Loucy (cell line): ENCODE results near the gene PARD6G.

Experiments
- CTCF ChIP-seq: fragments of 200-600 bp; sonication (generic); conservative IDR thresholded peaks from 2 replicates; pipeline ENCODE4 v1.5.1; 2014; ENCODE audit warnings: mild to moderate bottlenecking, antibody characterized with exemption, low read length
- EZH2phosphoT487 ChIP-seq: fragments of 200-600 bp; IDR thresholded peaks from 2 replicates; pipeline ENCODE4 v1.6.1; 2018; ENCODE audit warnings: antibody characterized with exemption, mild to moderate bottlenecking, moderate library complexity, borderline replicate concordance

GRCh38 chr18:80239830-80240229 is 7.5 kb downstream of the PARD6G start:
- no peak for TF ChIP-seq CTCF
- TF ChIP-seq EZH2phosphoT487, result no peak
